Lower lobe of right lung (tissue), 2 donors: ENCODE data around the gene MARCKSL1. TPM values are rescaled to one million over a fixed set of nuclear protein-coding genes. Genes with fewer than 3 reads are reported as not detected.
"Not testable (repeated sequence)": the region's sequence is repeated elsewhere in the genome, so short reads cannot be mapped to it uniquely, and the experiment has no call there.

Source experiments
- ATAC-seq, 2 donors: fragments of 200-7000 bp; cut with Tn5 transposase; one replicate each; pipeline ENCODE4 v1.9.1; 2020 to 2022; ENCODE audit warnings: mild to moderate bottlenecking in 2 of 2, moderate library complexity in 2 of 2
- DNase-seq: peaks from one replicate; pipeline ENCODE4 v3.0.0-alpha.2; 2020
- H3K27ac ChIP-seq: fragments of 200-600 bp; one replicate; pipeline ENCODE4 v1.8.0; 2022
- H3K27me3 ChIP-seq: fragments of 200-600 bp; one replicate; pipeline ENCODE4 v1.8.0; 2022; ENCODE audit warnings: low read depth
- H3K36me3 ChIP-seq: fragments of 200-600 bp; one replicate; pipeline ENCODE4 v1.8.0; 2022; ENCODE audit warnings: mild to moderate bottlenecking
- H3K4me1 ChIP-seq: fragments of 200-600 bp; one replicate; pipeline ENCODE4 v1.8.0; 2022
- H3K4me3 ChIP-seq: fragments of 200-600 bp; one replicate; pipeline ENCODE4 v1.8.0; 2022; ENCODE audit warnings: mild to moderate bottlenecking
- H3K9me3 ChIP-seq: fragments of 200-600 bp; one replicate; pipeline ENCODE4 v1.8.0; 2022
- intact Hi-C: fragments of 100-400 bp; cut with DNase I; formaldehyde crosslinking; loops from one replicate; pipeline ENCODE4 v1.11.0; 2022
- total RNA-seq: library from RNA; stranded (reverse); fragmentation: NEBNext Ultra II Directional; extraction: Animal tissue kit (Norgen Biotek cat#: 25700); gene quantifications from one replicate; pipeline ENCODE4 v1.2.1, GENCODE V29; 2021
- TF ChIP-seq, protein P1 (sequence below): fragments of 200-600 bp; IDR thresholded peaks from one replicate; pipeline ENCODE4 v1.8.0; 2022; ENCODE audit warnings: antibody characterized with exemption, mild to moderate bottlenecking
- donor health status: DM: no; HTN: yes; CAD: no; lungs with severe emphysema.

MARCKSL1 gene
- total RNA-seq, 1 donor from 2014 or later = 34.7 TPM

- no peak overlapping the region for H3K27ac ChIP-seq
- no peaks in the 10 kb centered on the region for H3K9me3 ChIP-seq
- no peak overlapping the region for H3K4me3 ChIP-seq
- H3K27me3 ChIP-seq = no peaks in the 10 kb centered on the region
- peaks cover 24% of the 10 kb centered on the region for H3K4me1 ChIP-seq
- intact Hi-C loops = no loop called here
- ATAC-seq (no peak), DNase-seq (no peak)
- TF ChIP-seq, protein P1, sequence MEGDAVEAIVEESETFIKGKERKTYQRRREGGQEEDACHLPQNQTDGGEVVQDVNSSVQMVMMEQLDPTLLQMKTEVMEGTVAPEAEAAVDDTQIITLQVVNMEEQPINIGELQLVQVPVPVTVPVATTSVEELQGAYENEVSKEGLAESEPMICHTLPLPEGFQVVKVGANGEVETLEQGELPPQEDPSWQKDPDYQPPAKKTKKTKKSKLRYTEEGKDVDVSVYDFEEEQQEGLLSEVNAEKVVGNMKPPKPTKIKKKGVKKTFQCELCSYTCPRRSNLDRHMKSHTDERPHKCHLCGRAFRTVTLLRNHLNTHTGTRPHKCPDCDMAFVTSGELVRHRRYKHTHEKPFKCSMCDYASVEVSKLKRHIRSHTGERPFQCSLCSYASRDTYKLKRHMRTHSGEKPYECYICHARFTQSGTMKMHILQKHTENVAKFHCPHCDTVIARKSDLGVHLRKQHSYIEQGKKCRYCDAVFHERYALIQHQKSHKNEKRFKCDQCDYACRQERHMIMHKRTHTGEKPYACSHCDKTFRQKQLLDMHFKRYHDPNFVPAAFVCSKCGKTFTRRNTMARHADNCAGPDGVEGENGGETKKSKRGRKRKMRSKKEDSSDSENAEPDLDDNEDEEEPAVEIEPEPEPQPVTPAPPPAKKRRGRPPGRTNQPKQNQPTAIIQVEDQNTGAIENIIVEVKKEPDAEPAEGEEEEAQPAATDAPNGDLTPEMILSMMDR = no peak
- H3K36me3 ChIP-seq = no peaks in the 10 kb centered on the region
These were observed 20.4 kb upstream of the MARCKSL1 start for GRCh38 chr1:32356478-32356877.

GRCh38 chr1:32355778-32356177 lies 19.7 kb upstream of the MARCKSL1 start:
- H3K27me3 ChIP-seq, H3K9me3 ChIP-seq, H3K4me3 ChIP-seq: not testable (repeated sequence)

GRCh38 chr1:32353886-32354570 lies 18.0 kb upstream of the MARCKSL1 start:
- Histone ChIP-seq H3K36me3 (no peaks in the 10 kb centered on the region), H3K27me3 (no peaks in the 10 kb centered on the region), H3K4me3 (no peak overlapping the region), H3K4me1 (peaks cover 41% of the 10 kb centered on the region), H3K9me3 (no peaks in the 10 kb centered on the region), H3K27ac (no peak overlapping the region)
- DNase-seq = no peak
- no peak for ATAC-seq
- TF ChIP-seq, protein P1 = no peak
- intact Hi-C loops = no loop called here

More at GRCh38 chr1:32355778-32356177, 19.7 kb upstream of the MARCKSL1 start:
- H3K27ac ChIP-seq, H3K36me3 ChIP-seq, intact Hi-C loops, DNase-seq, ATAC-seq: not testable (repeated sequence)
- peaks cover 23% of the 10 kb centered on the region for H3K4me1 ChIP-seq

DNA sequence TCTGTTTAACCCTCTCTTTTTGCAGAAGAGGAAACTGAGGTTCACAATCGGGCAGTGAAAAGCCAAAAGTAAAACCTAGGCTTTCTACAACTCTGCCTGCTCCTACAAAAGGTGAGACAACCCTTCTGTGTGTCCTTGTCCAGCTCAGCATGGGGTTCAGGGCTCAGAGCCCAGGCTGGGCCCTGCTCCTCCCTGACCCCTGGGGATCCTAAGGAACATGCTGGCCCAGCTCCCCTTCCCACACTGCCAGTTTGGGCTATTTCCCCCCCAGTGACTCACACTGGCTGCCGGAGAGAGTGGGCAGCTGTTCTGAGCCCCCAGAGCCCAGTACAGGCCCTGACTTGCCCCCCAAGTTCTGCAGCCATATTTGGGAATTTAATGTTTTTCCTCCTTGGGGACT lies 17.4 kb upstream of the MARCKSL1 start:
- DNase-seq (no peak), ATAC-seq (no peak)
- H3K36me3 ChIP-seq = no peaks in the 10 kb centered on the region
- H3K4me3 ChIP-seq = no peak overlapping the region
- TF ChIP-seq, protein P1 = no peak
- H3K9me3 ChIP-seq = no peaks in the 10 kb centered on the region
- H3K27me3 ChIP-seq = no peaks in the 10 kb centered on the region
- no peak overlapping the region for H3K27ac ChIP-seq
- intact Hi-C loops = no loop called here
- peaks cover 47% of the 10 kb centered on the region for H3K4me1 ChIP-seq

DNA sequence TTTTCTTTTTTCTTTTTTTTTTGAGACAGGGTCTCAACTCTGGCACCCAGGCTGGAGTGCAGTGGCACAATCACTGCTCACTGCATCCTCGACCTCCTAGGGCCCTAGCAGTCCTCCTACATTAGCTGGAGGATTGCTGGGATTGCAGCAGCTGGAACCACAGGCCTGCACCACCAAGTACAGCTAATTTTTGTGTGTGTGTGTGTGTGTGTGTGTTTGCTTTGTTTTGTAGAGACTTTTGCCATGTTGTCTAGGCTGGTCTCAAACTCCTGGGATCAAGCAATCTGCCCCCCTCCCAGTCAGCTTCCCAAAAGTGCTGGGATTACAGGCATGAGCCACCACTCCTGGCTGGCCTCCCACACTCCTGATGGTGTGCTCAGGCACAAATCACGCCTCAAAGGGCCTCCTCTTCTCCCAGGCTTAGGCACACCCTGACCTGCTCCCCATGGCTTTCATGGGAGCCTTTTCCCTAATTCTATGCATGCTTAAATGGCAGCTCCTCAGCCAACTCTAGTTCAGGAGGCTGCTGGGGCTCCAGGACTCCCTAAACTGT lies 16.9 kb upstream of the MARCKSL1 start:
- ATAC-seq (no peak), DNase-seq (no peak)
- Histone ChIP-seq H3K27me3 (no peaks in the 10 kb centered on the region), H3K36me3 (no peaks in the 10 kb centered on the region), H3K4me1 (peaks cover 48% of the 10 kb centered on the region), H3K9me3 (no peaks in the 10 kb centered on the region), H3K27ac (peak overlapping the region; percentile 95), H3K4me3 (peak overlapping the region; percentile 79)
- intact Hi-C loops = no loop called here
- TF ChIP-seq, protein P1 = no peak

DNA sequence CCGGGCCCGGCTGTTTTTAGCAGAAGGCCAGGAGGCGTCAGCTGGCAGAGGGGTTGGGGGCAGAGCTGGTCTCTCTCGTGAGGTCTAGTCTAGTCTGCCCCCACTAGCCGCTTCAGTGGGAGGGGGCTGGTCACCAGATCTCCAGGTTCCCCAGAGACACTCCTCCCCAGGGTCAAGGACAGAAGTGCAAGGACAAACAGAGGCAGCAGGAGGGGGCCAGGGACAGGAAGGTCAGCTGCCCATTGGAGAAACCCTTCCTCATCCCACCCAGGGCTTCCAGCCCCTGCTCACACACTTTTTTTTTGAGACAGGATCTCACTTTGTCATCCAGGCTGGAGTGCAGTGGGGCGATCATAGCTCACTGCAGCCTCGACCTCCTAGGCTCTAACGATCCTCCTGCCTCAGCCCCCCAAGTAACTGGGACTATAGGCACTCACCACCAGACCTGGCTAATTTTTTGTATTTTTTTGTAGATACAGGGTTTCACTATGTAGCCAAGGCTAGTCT lies 16.3 kb upstream of the MARCKSL1 start:
- H3K4me3 ChIP-seq = peak overlapping the region; percentile 79
- intact Hi-C loops = no loop called here
- H3K27ac ChIP-seq = peak overlapping the region; percentile 95
- H3K36me3 ChIP-seq = no peaks in the 10 kb centered on the region
- DNase-seq = no peak
- H3K9me3 ChIP-seq = no peaks in the 10 kb centered on the region
- TF ChIP-seq, protein P1 = no peak
- H3K27me3 ChIP-seq = no peaks in the 10 kb centered on the region
- ATAC-seq = no peak
- H3K4me1 ChIP-seq = peaks cover 48% of the 10 kb centered on the region
